GM18519 (cell line): Measurements from ENCODE around the gene SLC26A4.

Experiments used
- ATAC-seq: cut with Tn5 transposase; IDR thresholded peaks from one replicate; pipeline ENCODE4 v1.9.1; 2021; ENCODE audit warnings: mild to moderate bottlenecking, moderate library complexity; ENCODE audit not compliant: unreplicated experiment, low FRiP score

The SLC26A4 gene

DNA sequence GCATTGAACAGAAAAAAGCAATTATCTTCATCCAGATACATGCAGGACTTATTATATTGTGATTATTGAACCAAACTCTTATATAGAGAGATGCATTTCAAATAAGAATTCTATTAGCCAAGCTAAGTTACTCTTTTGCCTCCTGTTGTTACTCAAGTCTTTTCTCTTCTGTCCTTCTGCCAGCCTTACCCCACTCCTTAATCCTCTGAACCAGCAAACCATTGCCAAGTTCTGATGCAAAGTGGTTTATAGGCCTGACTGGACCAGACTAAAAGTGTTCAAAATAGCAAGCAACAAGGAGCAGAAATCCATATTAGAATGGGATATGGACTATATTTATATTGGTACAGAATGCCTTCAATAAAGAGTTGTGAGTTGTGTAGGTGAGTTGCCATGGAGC, 2.2 kb upstream of the SLC26A4 start:
- no peak for ATAC-seq

DNA sequence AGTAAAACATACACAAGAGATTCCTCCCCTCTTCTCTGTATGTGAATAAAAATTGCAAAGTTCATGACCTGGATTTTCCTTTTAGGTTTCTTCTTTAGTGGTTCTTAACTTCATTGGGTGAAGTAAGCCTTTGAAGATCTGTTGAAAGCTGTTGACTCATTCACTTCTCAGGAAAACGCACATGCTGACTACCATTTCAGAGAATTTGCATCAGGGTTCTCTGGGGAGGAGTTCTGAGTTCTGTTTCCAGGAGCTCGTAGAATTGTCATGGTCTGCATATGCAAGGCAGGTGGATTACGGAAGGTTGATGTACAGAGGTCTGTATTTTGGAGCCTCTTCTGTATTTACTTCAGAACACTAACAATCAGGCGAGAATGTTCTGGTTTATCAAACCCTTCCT, 962 bp upstream of the SLC26A4 start:
- ATAC-seq, result no peak

DNA sequence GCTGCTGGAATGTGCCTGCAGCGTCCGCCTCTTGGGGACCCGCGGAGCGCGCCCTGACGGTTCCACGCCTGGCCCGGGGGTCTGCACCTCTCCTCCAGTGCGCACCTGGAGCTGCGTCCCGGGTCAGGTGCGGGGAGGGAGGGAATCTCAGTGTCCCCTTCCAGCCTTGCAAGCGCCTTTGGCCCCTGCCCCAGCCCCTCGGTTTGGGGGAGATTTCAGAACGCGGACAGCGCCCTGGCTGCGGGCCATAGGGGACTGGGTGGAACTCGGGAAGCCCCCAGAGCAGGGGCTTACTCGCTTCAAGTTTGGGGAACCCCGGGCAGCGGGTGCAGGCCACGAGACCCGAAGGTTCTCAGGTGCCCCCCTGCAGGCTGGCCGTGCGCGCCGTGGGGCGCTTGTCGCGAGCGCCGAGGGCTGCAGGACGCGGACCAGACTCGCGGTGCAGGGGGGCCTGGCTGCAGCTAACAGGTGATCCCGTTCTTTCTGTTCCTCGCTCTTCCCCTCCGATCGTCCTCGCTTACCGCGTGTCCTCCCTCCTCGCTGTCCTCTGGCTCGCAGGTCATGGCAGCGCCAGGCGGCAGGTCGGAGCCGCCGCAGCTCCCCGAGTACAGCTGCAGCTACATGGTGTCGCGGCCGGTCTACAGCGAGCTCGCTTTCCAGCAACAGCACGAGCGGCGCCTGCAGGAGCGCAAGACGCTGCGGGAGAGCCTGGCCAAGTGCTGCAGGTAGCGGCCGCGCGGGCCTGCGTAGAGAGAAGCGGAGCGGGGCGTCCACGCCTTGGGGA, 645 bp downstream of the SLC26A4 start:
- peak; percentile 37 for ATAC-seq

DNA sequence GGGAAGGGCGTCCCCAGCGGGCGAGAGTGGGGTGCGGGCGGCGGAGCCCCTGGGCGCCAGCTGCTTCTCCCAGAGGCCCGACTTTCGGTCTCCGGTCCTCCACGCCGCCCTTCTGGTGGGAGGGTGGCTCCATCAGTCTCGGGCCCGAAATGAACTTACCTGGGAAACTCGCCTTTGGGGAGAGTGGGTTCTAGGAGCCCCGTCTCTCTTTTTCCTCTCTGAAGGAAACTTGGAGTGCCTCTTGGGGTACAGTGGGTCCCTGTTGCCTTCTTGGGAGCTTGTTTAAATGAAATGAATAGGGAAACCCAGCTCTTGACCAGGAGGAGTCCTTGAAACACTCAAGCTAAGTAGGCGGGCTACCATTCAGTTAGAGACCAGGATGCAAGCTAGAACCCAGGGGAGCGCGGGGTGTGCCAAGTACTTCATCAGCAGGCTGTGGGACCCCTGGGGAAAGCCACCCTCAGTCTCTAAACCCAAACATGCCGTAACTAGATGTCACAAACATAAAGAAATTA, 1.3 kb downstream of the SLC26A4 start:
- ATAC-seq, result no peak

DNA sequence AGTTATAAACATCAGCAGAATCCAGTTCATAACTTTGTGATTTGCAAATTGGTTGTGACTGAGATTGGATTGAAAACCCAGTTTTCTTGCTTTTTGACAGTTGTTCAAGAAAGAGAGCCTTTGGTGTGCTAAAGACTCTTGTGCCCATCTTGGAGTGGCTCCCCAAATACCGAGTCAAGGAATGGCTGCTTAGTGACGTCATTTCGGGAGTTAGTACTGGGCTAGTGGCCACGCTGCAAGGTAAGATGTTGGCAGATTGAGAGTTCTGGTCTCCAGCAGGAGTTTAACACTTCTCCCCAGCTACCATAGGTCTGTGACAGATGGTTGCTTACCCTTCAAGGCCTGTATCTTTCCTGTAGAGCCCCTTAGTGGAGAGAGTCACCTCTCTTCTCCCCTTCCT, 2.6 kb downstream of the SLC26A4 start:
- ATAC-seq, result no peak

DNA sequence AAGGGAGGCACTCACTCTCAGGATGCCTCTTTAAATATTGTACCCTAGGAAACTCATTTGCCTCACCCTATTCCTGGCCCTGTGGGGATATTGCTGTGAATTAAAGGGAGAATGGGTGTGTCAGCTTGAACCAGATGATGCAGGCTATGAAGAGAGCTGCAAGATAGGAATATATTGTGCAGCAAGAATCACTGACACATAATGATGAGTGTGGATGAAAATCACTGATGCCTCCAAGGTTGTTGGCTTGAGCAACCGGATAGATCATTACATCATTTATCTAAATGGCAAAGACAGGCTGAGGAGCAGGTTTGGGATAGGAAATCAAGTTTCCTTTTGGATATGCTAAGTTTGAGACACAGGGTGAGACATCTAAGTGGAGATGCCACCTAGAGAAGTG, 6.2 kb downstream of the SLC26A4 start:
- ATAC-seq, result no peak

DNA sequence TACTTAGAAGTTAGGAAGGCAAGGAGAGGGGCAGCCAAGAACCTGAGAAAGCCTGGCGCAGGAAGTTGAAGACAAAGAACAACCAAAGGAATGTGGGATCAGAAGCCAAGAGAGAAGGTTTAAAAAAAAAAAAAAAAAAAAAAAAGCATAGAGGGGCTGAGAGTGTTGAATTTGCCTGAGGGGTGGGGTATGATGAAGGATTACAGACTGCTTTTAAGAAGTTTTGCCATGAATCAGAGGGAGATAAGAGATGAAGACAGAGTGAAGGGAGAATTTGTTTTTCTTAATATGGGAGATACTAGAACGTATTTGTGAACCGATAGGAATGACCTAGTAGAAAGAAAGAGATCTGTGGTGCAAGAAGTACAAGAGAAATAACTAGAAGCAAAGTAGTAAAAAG, 6.7 kb downstream of the SLC26A4 start:
- no peak for ATAC-seq

DNA sequence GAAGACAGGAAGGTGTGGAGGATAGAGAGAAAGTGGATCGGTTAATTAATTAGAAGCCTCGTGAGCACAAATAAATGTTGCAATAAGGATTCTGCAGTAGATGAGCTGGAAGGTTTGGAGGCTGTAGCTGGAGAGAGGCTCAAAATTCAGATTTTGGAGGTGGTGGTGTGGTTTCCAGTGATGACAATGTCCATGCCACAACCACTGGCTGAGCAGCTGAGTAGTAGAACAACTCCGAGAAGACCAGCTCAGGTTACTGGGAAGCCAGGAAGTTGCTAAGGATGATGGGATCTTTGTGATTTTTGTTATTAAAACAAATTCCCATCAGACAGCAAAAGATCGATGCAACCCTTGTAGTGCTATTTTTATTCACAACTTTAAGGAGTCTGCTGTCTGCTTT, 7.7 kb downstream of the SLC26A4 start:
- no peak for ATAC-seq

DNA sequence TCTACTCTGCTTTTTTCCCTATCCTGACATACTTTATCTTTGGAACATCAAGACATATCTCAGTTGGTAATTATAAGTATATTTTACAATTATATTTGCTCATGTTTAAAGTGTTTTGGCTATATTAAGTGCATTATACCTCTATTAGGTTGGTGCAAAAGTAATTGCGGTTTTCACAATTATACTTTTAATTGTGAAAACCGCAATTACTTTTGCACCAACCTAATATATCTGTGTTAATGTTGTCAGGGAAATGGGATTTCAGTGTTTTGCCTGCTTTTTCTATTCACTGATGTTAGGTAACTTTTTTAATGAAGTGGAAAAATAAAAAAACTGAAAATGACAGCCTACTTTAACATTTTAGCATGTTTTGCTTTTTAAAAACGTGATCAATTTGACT, 11.6 kb downstream of the SLC26A4 start:
- ATAC-seq, result no peak

DNA sequence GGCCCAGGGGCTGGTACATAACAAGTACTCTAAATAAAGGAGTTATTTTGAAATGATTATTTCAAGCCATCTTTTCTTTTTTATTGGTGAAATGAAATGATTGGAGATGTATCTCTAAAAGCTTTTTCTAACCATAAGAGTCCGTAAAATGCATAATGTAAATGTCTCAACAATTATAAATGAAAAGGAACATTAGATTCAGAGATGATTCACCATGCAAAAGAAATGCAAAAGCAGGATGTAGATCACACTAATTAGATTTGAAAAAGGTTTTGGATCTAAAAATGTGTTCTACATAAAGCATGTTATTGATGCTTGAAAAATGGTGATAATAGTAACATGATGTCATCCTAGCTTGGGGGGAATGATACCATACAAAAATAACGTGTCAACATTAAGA, 15.6 kb downstream of the SLC26A4 start:
- no peak for ATAC-seq

DNA sequence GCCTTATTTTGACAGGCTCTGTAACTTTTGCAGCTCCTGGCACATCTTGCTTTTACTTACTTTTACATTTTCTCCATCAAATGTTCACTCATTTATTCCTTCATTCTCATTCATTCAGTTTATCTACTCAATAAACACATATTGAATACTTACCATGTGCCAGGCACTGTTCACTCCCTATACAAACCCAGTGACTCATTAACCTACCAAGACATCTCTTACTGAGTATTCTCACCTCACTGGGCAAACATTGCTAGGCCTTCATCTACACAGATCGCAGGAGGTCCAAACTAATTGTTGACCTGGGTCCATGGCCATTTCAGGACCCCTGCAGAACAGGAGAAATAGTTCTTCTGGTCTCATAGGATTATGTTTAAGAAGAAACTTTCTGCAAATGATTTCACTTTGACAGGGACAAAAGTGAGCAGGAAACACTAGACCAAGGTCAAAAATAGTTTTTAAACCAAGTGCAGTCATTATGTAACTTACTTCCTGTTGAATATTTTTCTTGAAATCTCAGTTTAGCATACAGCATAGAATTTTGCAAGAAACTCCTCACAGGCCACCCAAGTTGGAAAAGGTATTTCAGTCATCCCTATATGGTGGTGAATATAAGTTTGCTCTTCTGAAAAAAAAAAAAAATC, 17.6 kb downstream of the SLC26A4 start:
- peak; percentile 67 for ATAC-seq

DNA sequence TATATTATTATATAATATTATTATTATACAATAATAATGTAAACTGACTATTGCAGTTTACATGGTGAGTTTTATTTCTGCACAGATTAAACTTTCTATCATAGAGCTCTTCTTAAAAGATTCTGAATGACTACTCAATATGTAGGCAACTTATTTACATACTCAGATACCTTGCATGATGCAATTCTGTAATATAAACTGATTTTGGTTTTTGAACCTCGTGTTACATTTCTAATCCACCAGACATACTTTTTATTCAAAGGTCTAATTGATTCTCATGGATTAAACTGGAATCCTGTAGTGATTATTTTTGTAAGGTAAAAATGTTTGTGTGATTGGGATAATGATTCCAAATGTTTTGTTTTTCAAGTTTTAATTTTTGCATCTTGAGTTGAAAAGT, 19.9 kb downstream of the SLC26A4 start:
- no peak for ATAC-seq

DNA sequence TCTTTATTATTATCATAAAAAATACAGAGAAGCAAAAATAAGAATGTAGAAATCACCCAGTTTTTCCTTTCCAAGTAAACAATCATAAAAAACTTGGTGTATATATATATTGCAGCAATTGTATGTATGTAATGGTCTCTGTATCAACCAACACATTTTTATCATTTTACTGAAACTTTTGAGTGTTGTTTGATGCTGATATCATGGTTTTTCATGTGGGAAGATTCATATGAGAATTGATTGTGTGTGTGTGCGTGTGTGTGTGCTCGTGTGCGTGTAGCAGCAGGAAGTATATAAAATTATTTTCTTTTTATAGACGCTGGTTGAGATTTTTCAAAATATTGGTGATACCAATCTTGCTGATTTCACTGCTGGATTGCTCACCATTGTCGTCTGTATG, 22.3 kb downstream of the SLC26A4 start:
- ATAC-seq, result no peak

DNA sequence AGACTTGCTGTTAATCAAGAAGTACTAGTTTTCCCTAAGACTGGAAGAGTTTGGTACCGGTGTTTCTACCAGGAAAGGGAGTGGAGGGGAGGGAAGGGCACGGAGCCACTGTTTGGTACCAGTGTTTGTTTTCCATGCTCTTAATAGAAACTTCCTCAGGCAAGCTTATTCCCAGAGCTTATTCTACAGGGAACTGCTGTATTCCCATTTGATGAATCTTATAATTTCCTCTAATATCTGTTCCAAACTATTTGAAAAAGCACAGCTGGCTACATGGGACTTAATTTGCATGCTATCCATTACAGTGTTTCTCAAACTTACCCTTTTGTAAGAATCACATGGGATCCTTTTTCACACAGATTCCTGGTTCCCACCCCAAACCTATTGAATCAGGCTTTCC, 23.7 kb downstream of the SLC26A4 start:
- ATAC-seq, result no peak

DNA sequence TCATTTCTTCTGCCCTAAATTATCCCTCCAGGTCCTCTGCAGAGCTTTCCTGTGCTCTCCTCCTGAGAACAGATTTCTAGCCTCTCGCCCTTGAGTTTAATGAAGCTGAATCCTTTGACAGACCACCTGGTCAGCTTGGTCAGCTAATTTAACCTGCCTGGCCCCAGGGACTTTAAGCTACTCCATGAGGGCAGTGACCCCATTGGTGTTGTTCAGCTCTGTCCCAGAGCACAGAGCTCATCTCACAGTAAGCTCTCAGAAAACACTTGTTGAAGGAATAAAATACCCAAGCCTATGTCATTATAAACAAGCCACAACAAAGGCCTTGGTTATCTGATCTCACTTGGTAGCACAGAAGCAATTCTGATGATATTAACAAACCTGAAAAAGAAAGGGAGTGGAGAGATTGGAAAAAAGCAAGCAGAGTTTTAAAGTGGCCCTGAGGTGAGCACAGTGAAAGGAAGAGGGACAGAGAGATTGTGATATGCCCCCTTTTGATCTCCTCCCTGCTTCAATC, 24.4 kb downstream of the SLC26A4 start:
- ATAC-seq, result no peak

DNA sequence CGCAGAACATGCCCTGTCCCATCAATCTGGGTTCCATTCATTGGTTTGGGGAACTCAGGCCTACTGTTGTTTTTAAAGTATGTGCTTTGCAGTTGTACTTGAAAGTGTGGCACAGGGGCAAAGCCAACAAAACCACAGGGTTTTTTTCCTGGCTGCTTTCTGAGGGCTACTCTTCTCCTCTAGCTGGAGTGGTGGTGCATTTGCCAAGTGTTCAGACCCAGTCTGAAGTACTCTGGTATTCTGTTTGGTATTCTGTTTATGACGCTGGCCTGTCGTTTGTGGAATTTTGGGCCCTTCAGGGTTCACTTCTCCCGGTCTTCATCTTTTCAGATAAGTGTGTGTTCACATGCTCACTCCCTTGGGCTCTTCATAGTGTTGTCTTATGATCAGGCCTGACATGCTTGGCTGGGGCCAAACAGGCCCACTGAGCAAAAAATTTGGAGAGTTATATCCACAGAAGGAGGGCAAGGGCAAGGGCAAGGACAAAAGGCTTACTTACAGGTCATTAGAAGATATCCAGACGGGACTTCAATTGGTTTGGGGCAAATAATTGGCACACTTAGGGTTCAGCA, 26.3 kb downstream of the SLC26A4 start:
- no peak for ATAC-seq

DNA sequence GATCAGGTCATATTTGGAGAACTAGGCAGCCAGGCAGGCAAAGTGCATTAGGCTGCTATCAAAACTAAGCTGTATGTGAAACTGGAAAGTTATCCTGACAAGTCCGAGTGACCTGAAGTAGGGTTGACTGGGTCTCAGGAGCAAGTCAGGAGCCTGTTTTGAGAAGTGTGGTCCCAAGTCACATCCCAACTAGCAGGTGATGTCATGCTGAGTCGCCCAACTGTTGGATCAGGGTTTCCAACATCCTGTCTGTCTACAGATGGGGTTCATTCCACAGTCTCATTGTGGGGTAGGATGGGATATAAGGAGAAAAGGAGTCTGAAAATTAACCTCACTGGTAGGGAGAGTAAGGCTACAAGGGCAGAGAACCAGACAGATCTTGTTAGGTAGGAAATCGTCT, 27.0 kb downstream of the SLC26A4 start:
- ATAC-seq, result no peak

DNA sequence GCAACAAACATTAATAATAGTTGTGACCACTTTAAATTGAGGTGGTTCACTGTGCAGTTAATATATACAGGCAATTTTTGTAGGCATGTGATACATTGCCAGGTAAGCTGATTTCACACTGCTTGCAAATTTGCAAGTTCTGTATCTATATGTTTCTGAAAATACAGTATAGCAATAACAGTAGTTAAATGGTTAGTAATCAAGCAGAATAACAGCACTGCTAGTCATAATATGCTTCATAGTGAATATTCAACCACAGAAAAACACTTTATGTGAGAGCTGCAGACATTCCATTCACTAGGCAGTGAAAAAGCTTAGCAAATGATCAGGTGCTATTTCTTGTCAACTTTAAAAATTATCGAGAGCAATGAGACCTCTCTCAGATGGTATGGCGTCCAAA, 28.9 kb downstream of the SLC26A4 start:
- ATAC-seq, result no peak

DNA sequence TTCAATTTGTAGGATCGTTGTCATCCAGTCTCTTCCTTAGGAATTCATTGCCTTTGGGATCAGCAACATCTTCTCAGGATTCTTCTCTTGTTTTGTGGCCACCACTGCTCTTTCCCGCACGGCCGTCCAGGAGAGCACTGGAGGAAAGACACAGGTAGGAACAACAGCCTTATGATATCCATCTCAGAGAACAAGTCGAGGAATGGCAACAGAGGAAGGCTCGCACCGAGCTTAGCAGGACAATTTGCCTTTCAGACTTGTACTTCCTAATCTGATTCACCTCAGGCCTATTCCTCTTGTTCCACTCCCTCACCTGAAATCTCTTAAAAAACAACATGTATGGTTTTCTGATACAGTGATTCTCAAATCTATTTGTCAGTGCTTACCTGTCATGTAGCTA, 29.5 kb downstream of the SLC26A4 start:
- ATAC-seq, result no peak

DNA sequence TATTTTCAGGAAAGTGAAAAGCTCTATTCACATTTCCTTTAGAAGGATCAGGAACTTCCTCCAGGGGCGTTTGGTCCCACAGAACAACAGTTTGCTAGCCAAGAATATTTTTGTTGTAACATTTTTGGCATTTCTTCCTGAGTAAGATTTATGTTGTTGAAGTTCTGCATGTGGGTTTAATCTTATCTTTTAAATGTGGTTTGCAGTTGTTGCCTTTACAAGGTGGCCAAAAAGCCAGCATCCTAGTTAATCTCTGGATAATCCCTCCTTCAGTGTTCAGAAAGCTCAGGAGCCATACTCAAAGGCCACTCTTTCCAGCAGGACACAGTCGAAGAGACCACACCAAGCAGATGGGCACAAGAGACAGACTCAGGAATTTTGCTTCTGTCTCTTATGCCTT, 30.0 kb downstream of the SLC26A4 start:
- no peak for ATAC-seq

DNA sequence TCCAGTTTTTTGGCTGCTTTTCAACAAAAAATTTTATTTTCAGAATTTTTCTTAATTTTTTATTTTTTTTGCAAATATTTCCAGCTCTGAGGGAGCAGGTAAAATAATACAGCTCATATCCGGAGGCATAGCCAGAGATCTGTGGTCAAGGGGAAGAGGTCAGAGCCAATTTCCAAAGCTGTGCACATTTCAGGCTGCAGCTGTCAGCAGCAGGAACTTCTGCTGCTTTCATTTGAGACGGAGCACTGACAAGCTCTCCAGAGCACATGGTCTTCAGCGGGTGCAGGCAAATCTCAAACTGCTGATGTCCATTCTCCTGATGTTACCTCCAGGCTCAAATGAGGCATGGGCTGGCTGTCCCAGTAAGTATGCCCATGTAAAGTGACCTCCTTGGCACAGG, 31.1 kb downstream of the SLC26A4 start:
- ATAC-seq, result no peak

DNA sequence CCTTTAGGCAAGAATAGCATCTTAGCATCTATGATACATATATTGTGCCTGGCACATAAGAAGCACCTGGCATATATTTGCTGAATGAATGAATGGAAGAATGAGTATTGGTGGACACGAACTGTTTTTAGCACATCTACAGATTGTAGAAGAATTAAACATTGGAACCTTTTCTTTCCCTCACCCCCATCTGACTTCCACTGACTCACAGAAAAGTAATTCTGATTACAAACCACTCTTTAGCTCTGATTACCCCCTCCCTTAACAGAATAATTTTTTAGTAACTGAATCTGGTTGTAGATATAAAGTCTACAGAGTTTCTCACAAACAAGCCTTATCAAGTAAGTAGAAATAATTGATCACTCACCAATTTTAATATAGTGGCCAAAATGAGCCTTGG, 31.9 kb downstream of the SLC26A4 start:
- ATAC-seq, result no peak
